HG03378 (cell line): ENCODE data around the gene SLC35G2.
"Not testable (repeated sequence)": the region's sequence is repeated elsewhere in the genome, so short reads cannot be mapped to it uniquely, and the experiment has no call there.

Source experiments
- ATAC-seq: cut with Tn5 transposase; IDR thresholded peaks from one replicate; pipeline ENCODE4 v1.9.1; 2021; ENCODE audit warnings: mild to moderate bottlenecking, moderate library complexity; ENCODE audit not compliant: unreplicated experiment

The SLC35G2 gene

GRCh38 chr3:136885357-136886213 is 66.7 kb downstream of the SLC35G2 start:
- no peak for ATAC-seq

- ATAC-seq = no peak
Measured at GRCh38 chr3:136889947-136890346, 71.0 kb downstream of the SLC35G2 start.

DNA sequence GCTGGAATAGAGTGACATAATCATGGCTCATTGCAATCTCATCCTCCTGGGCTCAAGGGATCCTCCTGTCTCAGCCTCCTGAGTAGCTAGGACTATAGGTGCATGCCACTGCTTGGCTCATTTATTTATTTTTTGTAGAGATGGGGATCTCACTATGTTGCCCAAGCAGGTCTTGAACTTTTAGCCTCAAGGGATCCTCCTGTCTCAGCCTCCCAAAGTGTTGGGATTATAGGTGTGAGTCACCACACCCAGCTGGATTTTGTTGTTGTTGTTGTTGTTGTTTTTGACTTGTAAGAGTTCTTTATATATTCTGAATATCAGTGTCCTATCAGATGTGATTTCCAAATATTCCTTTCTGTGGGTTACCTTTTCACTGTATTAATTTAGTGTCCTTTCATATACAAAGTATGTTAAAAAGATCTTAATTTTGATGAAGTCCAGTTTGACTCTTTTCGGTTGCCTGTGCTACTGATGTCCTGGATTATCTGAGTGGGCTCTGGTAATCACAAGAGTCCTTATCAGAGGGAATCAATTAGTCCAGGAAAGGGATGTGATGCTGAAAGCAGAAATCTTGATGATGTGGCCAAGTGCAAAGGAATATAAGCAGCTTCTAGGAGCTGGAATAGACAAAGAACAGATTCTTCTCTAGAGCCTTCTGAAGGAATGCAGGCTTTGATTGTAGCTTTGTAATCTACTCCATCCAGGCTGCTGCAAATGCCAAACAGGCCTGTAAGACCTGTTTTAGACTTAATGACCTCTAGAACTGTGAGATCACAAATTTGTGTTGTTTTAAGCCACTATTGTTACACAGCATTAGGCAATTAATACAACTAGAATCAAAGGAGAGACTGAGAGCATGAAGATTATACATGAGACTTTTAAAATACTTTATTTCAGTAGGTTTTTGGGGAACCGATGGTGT is 73.3 kb downstream of the SLC35G2 start:
- no peak for ATAC-seq

- ATAC-seq = no peak
Measured at GRCh38 chr3:136893848-136894443, 75.0 kb downstream of the SLC35G2 start.

GRCh38 chr3:136897171-136897570 is 78.2 kb downstream of the SLC35G2 start:
- not testable (repeated sequence) for ATAC-seq

DNA sequence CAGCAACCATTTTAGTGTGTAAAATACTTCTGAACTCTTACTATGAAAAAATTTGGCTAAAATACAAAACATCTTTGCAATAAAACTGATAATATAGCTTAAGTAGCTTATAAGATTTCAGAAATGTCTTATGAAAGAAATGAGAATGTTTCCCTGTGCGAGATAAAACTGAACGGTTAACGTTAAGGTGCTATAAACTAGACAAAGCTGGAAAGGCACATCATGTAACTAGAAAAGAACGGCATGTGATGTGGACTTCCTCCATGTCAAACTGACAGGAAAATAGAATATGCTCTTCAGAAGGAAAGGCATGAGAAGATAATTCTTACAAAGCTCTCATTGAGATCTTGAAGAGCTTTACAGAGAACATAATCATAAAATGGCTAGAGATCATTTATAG is 79.6 kb downstream of the SLC35G2 start:
- ATAC-seq = no peak

DNA sequence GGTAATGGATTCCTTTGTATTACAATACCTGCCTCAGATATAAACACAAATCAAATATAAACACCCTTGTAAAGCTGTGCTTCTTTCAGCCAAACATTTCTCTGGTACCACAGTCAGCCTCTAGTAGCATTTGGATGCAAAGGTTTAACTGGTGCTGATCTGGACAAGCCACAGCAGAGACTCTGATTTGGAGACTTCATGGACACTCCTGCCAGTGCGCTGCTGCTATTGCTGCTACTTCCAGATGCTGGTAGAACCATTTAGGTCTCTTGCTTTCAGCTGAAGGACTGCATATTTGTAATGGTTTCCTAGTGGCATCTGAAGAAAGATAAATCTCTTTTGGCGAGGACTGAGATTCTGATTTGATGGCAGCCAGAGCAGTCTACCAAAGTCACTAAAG is 80.0 kb downstream of the SLC35G2 start:
- ATAC-seq = no peak

DNA sequence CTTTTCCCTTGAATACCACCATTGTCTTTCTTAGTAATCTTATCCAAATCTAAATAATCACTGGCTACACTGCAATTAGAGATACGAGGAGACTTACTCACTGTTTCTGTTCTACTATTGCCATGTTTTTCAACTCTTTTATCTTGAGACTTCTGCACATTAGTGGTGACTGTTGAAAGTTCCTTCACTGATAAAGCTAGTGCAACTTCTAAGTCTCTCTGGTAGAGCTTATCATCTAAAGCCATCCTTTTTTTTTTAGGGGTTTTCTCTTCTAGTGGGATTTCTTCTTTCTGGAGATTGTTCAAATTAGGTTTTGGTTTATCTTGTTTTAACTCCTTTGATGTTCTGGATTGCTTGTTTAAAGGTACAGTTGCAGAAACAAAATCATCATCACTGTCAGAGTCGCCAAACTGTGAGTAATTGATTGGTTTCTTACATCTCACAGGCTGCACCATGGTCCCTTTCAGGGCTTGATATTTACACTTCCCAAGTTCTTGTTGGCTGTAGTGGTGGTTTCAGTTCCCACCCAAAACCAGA is 80.8 kb downstream of the SLC35G2 start:
- no peak for ATAC-seq

GRCh38 chr3:136900694-136901093 is 81.8 kb downstream of the SLC35G2 start:
- not testable (repeated sequence) for ATAC-seq

DNA sequence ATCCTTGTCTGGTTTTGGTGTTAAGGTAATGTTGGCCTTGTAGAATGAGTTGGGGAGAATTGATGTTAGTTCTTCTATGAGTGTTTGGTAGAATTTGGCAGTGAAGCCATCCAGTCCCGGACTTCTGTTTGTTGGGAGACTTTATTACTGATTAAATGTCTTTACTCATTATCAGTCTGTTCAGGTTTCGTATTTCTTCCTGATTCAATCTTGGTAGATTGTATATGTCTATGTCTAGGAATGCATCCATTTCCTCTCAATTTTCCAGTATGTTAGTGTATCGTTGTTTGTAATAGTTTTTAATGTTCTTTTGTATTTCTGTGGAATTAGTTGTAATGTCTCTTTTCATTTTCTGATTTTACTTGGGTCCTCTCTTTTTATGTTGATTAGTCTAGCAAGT is 82.5 kb downstream of the SLC35G2 start:
- no peak for ATAC-seq

DNA sequence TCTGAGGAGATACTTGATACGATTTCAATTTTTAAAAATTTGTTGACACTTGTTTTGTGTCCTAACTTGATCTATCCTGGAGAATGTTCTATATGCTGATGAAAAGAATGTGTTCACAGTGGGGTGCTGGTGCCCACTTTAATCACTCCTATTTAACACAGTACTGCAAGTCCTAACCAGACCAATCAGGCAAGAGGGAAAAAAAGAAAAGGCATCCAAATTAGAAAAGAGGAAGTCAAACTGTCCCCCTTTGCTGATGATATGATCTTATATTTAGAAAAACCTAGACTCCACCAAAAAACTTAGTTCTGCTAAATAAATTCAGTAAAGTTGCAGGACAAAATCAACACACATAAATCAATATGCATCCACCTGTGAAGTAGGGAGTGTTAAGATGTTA is 83.6 kb downstream of the SLC35G2 start:
- ATAC-seq = not testable (repeated sequence)

DNA sequence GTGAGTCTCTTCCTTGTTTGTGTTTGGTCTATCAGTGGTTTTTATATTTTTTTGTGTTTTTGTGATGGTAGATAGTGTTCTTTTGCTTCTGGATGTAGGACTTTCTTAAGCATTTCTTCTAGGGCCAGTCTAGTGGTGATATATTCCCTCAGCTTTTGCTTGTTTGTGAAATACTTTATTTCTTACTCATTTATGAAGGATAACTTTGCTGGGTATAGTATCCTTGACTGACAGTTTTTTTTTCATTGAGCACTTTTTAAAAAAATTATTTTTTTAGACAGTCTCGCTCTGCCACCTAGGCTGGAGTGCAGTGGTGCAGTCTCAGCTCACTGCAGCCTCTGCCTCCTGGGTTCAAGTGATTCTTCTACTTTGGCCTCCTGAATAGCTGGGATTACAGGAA is 85.0 kb downstream of the SLC35G2 start:
- ATAC-seq = no peak

GRCh38 chr3:136904746-136905145 is 85.8 kb downstream of the SLC35G2 start:
- no peak for ATAC-seq
